Endothelial cell (in vitro differentiated cells): Measurements from ENCODE around the gene SH3RF3. TPM values are rescaled to one million over a fixed set of nuclear protein-coding genes. Genes with fewer than 3 reads are reported as not detected.
A peak's percentile ranks its signal among the peaks of the same experiment; 100 is the strongest.

Source experiments
- DNase-seq: peaks from one replicate; pipeline ENCODE4 v3.0.0; 2021; ENCODE audit warnings: low spot score
- H3K27ac Mint-ChIP-seq: one replicate; pipeline ENCODE4 v1.8.0; 2021; ENCODE audit warnings: mixed read lengths, inconsistent platforms; ENCODE audit not compliant: unreplicated experiment
- H3K27me3 Mint-ChIP-seq: one replicate; pipeline ENCODE4 v1.8.0; 2021; ENCODE audit warnings: mild to moderate bottlenecking, moderate library complexity, mixed read lengths, inconsistent platforms; ENCODE audit not compliant: unreplicated experiment
- H3K36me3 Mint-ChIP-seq: one replicate; pipeline ENCODE4 v1.8.0; 2021; ENCODE audit warnings: mild to moderate bottlenecking, low read depth, mixed read lengths, inconsistent platforms; ENCODE audit not compliant: unreplicated experiment
- H3K4me1 Mint-ChIP-seq: one replicate; pipeline ENCODE4 v1.8.0; 2021; ENCODE audit warnings: mild to moderate bottlenecking, mixed read lengths, inconsistent platforms; ENCODE audit not compliant: unreplicated experiment
- H3K4me3 Mint-ChIP-seq: one replicate; pipeline ENCODE4 v1.8.0; 2021; ENCODE audit warnings: mild to moderate bottlenecking, mixed read lengths, inconsistent platforms; ENCODE audit not compliant: unreplicated experiment
- H3K9me3 Mint-ChIP-seq: one replicate; pipeline ENCODE4 v1.8.0; 2021; ENCODE audit warnings: mixed read lengths, inconsistent platforms; ENCODE audit not compliant: unreplicated experiment
- total RNA-seq: library from RNA; stranded (reverse); fragmentation: NEBNext Ultra II Directional; extraction: Animal tissue kit (Norgen Biotek cat#: 25700); gene quantifications from one replicate; pipeline ENCODE4 v1.2.1, GENCODE V29; 2021; ENCODE audit not compliant: unreplicated experiment
- TF ChIP-seq, protein P1 (sequence below): fragments of 200-600 bp; sonication (generic); IDR thresholded peaks from one replicate; pipeline ENCODE4 v1.5.0; 2021; ENCODE audit warnings: antibody characterized with exemption; ENCODE audit not compliant: unreplicated experiment

Gene SH3RF3
- total RNA-seq, 1 donor from 2014 or later, result 12.8 TPM

- peaks cover 6% of the 10 kb centered on the region for H3K36me3 Mint-ChIP-seq
- no peak overlapping the region for H3K4me3 Mint-ChIP-seq
- no peak for DNase-seq
- H3K9me3 Mint-ChIP-seq, result no peaks in the 10 kb centered on the region
- H3K4me1 Mint-ChIP-seq, result peaks cover 76% of the 10 kb centered on the region
- TF ChIP-seq, protein P1, sequence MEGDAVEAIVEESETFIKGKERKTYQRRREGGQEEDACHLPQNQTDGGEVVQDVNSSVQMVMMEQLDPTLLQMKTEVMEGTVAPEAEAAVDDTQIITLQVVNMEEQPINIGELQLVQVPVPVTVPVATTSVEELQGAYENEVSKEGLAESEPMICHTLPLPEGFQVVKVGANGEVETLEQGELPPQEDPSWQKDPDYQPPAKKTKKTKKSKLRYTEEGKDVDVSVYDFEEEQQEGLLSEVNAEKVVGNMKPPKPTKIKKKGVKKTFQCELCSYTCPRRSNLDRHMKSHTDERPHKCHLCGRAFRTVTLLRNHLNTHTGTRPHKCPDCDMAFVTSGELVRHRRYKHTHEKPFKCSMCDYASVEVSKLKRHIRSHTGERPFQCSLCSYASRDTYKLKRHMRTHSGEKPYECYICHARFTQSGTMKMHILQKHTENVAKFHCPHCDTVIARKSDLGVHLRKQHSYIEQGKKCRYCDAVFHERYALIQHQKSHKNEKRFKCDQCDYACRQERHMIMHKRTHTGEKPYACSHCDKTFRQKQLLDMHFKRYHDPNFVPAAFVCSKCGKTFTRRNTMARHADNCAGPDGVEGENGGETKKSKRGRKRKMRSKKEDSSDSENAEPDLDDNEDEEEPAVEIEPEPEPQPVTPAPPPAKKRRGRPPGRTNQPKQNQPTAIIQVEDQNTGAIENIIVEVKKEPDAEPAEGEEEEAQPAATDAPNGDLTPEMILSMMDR, result no peak
- H3K27me3 Mint-ChIP-seq, result peaks cover 9% of the 10 kb centered on the region
- H3K27ac Mint-ChIP-seq, result peak overlapping the region; percentile 42
Observed at GRCh38 chr2:109261906-109262631, 133.1 kb downstream of the SH3RF3 start.

DNA sequence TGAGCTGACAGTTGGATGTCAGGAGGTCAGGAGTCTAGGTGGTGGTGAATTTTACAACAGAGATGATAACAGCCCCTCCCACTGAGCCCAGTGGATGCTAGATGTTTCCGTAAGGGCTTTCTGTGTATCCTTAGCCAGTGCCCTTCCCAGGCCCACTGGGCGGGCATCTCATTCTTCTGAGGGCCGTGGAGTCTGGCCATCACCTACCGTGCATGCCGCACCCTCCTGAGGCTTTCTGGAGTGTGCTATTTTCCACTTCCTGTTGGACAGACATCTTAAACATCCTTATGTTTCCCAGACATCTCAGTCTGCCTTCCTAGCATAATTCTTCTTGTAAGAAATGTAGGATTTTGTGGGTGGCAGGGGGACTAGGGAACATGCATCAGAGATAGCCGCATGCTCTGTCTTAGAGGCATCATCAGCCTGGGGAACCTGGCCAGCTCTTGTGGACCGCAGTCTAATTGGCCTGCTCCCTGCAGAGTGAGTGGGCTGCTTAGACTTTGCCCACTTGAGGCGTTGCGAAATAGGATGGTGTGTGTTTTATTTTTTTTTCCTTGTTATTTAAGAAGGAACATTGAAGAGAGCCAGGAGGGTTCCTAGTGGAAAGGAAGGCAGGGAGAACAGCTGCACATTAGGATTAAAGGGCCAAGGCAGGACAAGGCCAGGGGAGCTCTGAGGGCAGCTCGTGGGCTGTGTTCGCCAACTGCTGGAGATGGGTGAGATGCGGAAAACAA is 135.8 kb downstream of the SH3RF3 start:
- H3K27ac Mint-ChIP-seq, result peak overlapping the region; percentile 39
- peaks cover 9% of the 10 kb centered on the region for H3K27me3 Mint-ChIP-seq
- TF ChIP-seq, protein P1, result no peak
- peaks cover 76% of the 10 kb centered on the region for H3K4me1 Mint-ChIP-seq
- H3K36me3 Mint-ChIP-seq, result peaks cover 3% of the 10 kb centered on the region
- H3K4me3 Mint-ChIP-seq, result no peak overlapping the region
- no peak for DNase-seq
- no peaks in the 10 kb centered on the region for H3K9me3 Mint-ChIP-seq

- TF ChIP-seq, protein P1, result no peak
- peak overlapping the region; percentile 94 for H3K27ac Mint-ChIP-seq
- peaks cover 75% of the 10 kb centered on the region for H3K4me1 Mint-ChIP-seq
- H3K9me3 Mint-ChIP-seq, result no peaks in the 10 kb centered on the region
- no peak for DNase-seq
- peaks cover 9% of the 10 kb centered on the region for H3K27me3 Mint-ChIP-seq
- peak overlapping the region; percentile 13 for H3K4me3 Mint-ChIP-seq
- peaks cover 3% of the 10 kb centered on the region for H3K36me3 Mint-ChIP-seq
Observed at GRCh38 chr2:109265369-109265768, 136.4 kb downstream of the SH3RF3 start.

GRCh38 chr2:109265953-109266352 is 136.9 kb downstream of the SH3RF3 start:
- TF ChIP-seq, protein P1, result no peak

GRCh38 chr2:109266496-109266895 is 137.5 kb downstream of the SH3RF3 start:
- peaks cover 3% of the 10 kb centered on the region for H3K36me3 Mint-ChIP-seq
- TF ChIP-seq, protein P1, result no peak
- H3K27me3 Mint-ChIP-seq, result peaks cover 9% of the 10 kb centered on the region
- H3K27ac Mint-ChIP-seq, result peak overlapping the region; percentile 94
- peaks cover 71% of the 10 kb centered on the region for H3K4me1 Mint-ChIP-seq
- peak overlapping the region; percentile 19 for H3K4me3 Mint-ChIP-seq
- no peaks in the 10 kb centered on the region for H3K9me3 Mint-ChIP-seq
- DNase-seq, result no peak

More at GRCh38 chr2:109265953-109266352, 136.9 kb downstream of the SH3RF3 start:
- no peaks in the 10 kb centered on the region for H3K9me3 Mint-ChIP-seq
- peaks cover 3% of the 10 kb centered on the region for H3K36me3 Mint-ChIP-seq
- peak overlapping the region; percentile 13 for H3K4me3 Mint-ChIP-seq
- peaks cover 74% of the 10 kb centered on the region for H3K4me1 Mint-ChIP-seq
- peak overlapping the region; percentile 94 for H3K27ac Mint-ChIP-seq
- peaks cover 9% of the 10 kb centered on the region for H3K27me3 Mint-ChIP-seq
- no peak for DNase-seq
